GM23338 (cell line): Measurements from ENCODE around the gene EML3. TPM values are rescaled to one million over a fixed set of nuclear protein-coding genes. Genes with fewer than 3 reads are reported as not detected.
A peak's percentile ranks its signal among the peaks of the same experiment; 100 is the strongest.

Experiments
- ATAC-seq: fragments of 200-7000 bp; cut with Tn5 transposase; 3 replicates; pipeline ENCODE4 v1.9.1; 2020
- DNase-seq: peaks from one replicate; pipeline ENCODE4 v3.0.0-alpha.2; 2015; ENCODE audit warnings: low spot score
- H2AFZ ChIP-seq: fragments of 200-600 bp; sonication (generic); 2 replicates; pipeline ENCODE4 v1.8.0; 2016; ENCODE audit warnings: antibody characterized with exemption, mild to moderate bottlenecking, moderate library complexity
- H3F3A ChIP-seq: fragments of 200-600 bp; sonication (generic); replicated peaks from 2 replicates; pipeline ENCODE4 v1.8.0; 2017; ENCODE audit warnings: antibody characterized with exemption, mixed run types, low read depth
- H3K27ac ChIP-seq: fragments of 200-600 bp; sonication (generic); 2 replicates; pipeline ENCODE4 v1.6.1; 2016; ENCODE audit warnings: low read depth
- H3K27me3 ChIP-seq: fragments of 200-600 bp; sonication (generic); 2 replicates; pipeline ENCODE4 v1.8.0; 2016; ENCODE audit warnings: mild to moderate bottlenecking, mixed run types, moderate library complexity; ENCODE audit not compliant: insufficient read depth
- H3K36me3 ChIP-seq: fragments of 200-600 bp; sonication (generic); 2 replicates; pipeline ENCODE4 v1.8.0; 2016; ENCODE audit warnings: mild to moderate bottlenecking; ENCODE audit not compliant: insufficient read depth
- H3K4me1 ChIP-seq: fragments of 200-600 bp; sonication (generic); 2 replicates; pipeline ENCODE4 v1.8.0; 2016; ENCODE audit warnings: mild to moderate bottlenecking, moderate library complexity; ENCODE audit not compliant: insufficient read depth
- H3K4me2 ChIP-seq: fragments of 200-600 bp; sonication (generic); 2 replicates; pipeline ENCODE4 v1.7.1; 2017; ENCODE audit warnings: mixed run types
- H3K4me3 ChIP-seq: fragments of 200-600 bp; sonication (generic); 2 replicates; pipeline ENCODE4 v1.6.1; 2016; ENCODE audit warnings: mixed run types
- H3K79me2 ChIP-seq: fragments of 200-600 bp; sonication (generic); replicated peaks from 2 replicates; pipeline ENCODE4 v1.8.0; 2017; ENCODE audit warnings: mild to moderate bottlenecking; ENCODE audit not compliant: insufficient read depth
- H3K9me2 ChIP-seq: fragments of 200-600 bp; sonication (generic); 2 replicates; pipeline ENCODE4 v1.8.0; 2017; ENCODE audit not compliant: insufficient read depth
- H4K20me1 ChIP-seq: fragments of 200-600 bp; sonication (generic); replicated peaks from 2 replicates; pipeline ENCODE4 v1.8.0; 2017; ENCODE audit warnings: mild to moderate bottlenecking; ENCODE audit not compliant: insufficient read depth
- H3K27ac Mint-ChIP-seq: 2 replicates; pipeline ENCODE4 v1.8.0; 2020; ENCODE audit warnings: inconsistent platforms, mild to moderate bottlenecking, moderate library complexity, mixed read lengths
- H3K27me3 Mint-ChIP-seq: 3 replicates; pipeline ENCODE4 v1.8.0; 2022; ENCODE audit warnings: low read depth, mild to moderate bottlenecking, moderate library complexity, mixed read lengths, inconsistent platforms; ENCODE audit not compliant: insufficient read depth, poor library complexity
- H3K36me3 Mint-ChIP-seq: 3 replicates; pipeline ENCODE4 v1.8.0; 2021; ENCODE audit warnings: low read depth, mild to moderate bottlenecking, inconsistent platforms, moderate library complexity, mixed read lengths
- H3K4me1 Mint-ChIP-seq: 3 replicates; pipeline ENCODE4 v1.8.0; 2020; ENCODE audit warnings: mild to moderate bottlenecking, inconsistent platforms, mixed read lengths
- H3K4me3 Mint-ChIP-seq: 3 replicates; pipeline ENCODE4 v1.8.0; 2021; ENCODE audit warnings: moderate library complexity, mild to moderate bottlenecking, inconsistent platforms, mixed read lengths
- H3K9me3 Mint-ChIP-seq: 3 replicates; pipeline ENCODE4 v1.8.0; 2020; ENCODE audit warnings: moderate library complexity, mild to moderate bottlenecking, inconsistent platforms, mixed read lengths
- CREB1 ChIP-seq: fragments of 250-450 bp; sonication (Bioruptor Pico); IDR thresholded peaks from 2 replicates; pipeline ENCODE4 v1.5.0; 2020; ENCODE audit warnings: low read depth, mild to moderate bottlenecking, moderate library complexity
- EZH2 ChIP-seq: fragments of 200-600 bp; sonication (generic); IDR thresholded peaks from one replicate; pipeline ENCODE4 v1.8.0; 2017; ENCODE audit warnings: antibody characterized with exemption, mild to moderate bottlenecking, low read depth; ENCODE audit not compliant: unreplicated experiment
- EZH2phosphoT487 ChIP-seq: fragments of 200-600 bp; sonication (generic); IDR thresholded peaks from one replicate; pipeline ENCODE4 v1.8.1; 2018; ENCODE audit warnings: antibody characterized with exemption; ENCODE audit not compliant: unreplicated experiment
- JUNB ChIP-seq: IDR thresholded peaks from one replicate; pipeline ENCODE4 v1.6.1; 2016; ENCODE audit warnings: antibody characterized with exemption; ENCODE audit not compliant: unreplicated experiment
- NANOG ChIP-seq: IDR thresholded peaks from 2 replicates; pipeline ENCODE4 v1.6.1; 2016; ENCODE audit warnings: antibody characterized with exemption, borderline replicate concordance
- POLR2AphosphoS5 ChIP-seq: IDR thresholded peaks from 2 replicates; pipeline ENCODE4 v1.6.1; 2016; ENCODE audit warnings: antibody characterized with exemption, low read depth
- STAT1 ChIP-seq: IDR thresholded peaks from one replicate; pipeline ENCODE4 v1.6.1; 2016; ENCODE audit warnings: antibody characterized with exemption; ENCODE audit not compliant: unreplicated experiment
- ZNF114 ChIP-seq: fragments of 250-450 bp; sonication (Bioruptor Pico); IDR thresholded peaks from 2 replicates; pipeline ENCODE4 v1.5.0; 2020; ENCODE audit warnings: mild to moderate bottlenecking, moderate library complexity
- ZNF331 ChIP-seq: fragments of 250-450 bp; sonication (Bioruptor Pico); IDR thresholded peaks from 2 replicates; pipeline ENCODE4 v1.5.0; 2020; ENCODE audit warnings: low read depth, mild to moderate bottlenecking, moderate library complexity
- polyA plus RNA-seq: library from polyadenylated mRNA; unstranded; fragments of >200 nt; fragmentation: Nextera tagmentation; extraction: Ambion mirVana; gene quantifications from 2 replicates; pipeline ENCODE4 v1.2.1, GENCODE V29; 2016
- total RNA-seq: library from RNA; depleted of rRNA; stranded (reverse); fragments of >200 nt; shearing (Covaris generic); gene quantifications from 2 replicates; pipeline ENCODE4 v1.2.3, GENCODE V29; 2014
- TF ChIP-seq, protein P1 (sequence below): fragments of 250-450 bp; sonication (Bioruptor Pico); IDR thresholded peaks from 2 replicates; pipeline ENCODE4 v1.5.0; 2020; ENCODE audit warnings: mild to moderate bottlenecking, moderate library complexity
- TF ChIP-seq, protein P2 (sequence below): IDR thresholded peaks from one replicate; pipeline ENCODE4 v1.6.1; 2018; ENCODE audit warnings: antibody characterized with exemption; ENCODE audit not compliant: unreplicated experiment
- TF ChIP-seq, protein P3 (sequence below): IDR thresholded peaks from 2 replicates; pipeline ENCODE4 v1.6.1; 2016; ENCODE audit warnings: antibody characterized with exemption
- TF ChIP-seq, protein P4 (sequence below), 2 experiments: fragments of 200-600 bp in 1 of 2; sonication (generic) in 1 of 2; conservative IDR thresholded peaks; 2 replicates each; pipeline versions ENCODE4 v1.5.1 to v1.6.1; 2016 to 2017; ENCODE audit warnings: antibody characterized with exemption in 2 of 2, low read depth in 2 of 2, mild to moderate bottlenecking in 2 of 2, moderate library complexity in 1 of 2

Gene EML3
- total and polyA plus RNA-seq, 2 experiments from 2014 or later: 15.4 to 17.1 TPM

DNA sequence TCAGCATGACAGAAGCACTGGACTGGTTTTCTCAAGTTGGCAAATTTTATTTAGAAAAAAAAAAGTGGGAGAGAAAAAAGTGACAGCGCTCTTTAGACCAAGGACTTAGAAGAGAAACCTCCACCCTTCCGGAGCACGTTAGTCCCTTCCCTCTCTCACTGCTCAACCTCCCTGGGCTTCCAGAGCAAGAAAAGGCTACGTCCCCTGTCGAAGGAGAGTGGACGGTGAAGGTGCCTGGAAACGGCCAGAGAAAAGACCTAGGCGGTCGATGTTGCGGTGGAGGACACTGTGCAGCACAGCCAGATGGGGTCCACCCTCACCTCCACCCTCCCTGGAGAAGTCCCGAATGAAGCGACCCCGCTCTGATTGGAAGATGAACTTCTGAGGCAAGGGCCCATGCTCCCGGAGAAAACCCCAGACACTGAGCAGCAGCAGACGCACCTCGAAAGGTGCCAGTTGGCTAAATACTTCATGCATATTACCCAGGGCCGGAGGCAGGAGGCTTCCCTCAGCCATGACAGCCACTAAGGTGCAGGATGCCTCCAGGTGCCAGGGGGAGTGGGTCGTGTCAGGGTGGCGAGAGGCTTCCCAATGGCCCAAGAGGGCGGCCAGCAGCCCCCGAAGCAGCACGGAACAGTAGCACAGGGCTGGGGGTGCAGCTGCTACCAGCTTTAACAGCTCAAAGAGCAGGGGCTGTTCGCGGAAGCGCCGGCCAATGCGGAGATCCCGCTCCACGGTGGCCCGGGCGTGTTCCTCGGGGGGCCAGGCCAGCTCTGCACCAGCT lies 34.4 kb upstream of the EML3 start:
- peaks cover 51% of the 10 kb centered on the region for H3K79me2 ChIP-seq
- peaks cover 39% of the 10 kb centered on the region for H3K36me3 Mint-ChIP-seq
- peaks cover 10% of the 10 kb centered on the region; the same call in 1 of the 2 replicates for H3K36me3 ChIP-seq
- peak overlapping the region; percentile 100; the same call in 1 of the 2 replicates for H3K4me3 ChIP-seq
- ATAC-seq (peak; percentile 9), DNase-seq (no peak)
- H3F3A ChIP-seq: 0 out of 2 replicates have a peak, but pooled peaks cover 16% of the 10 kb centered on the region
- H3K27ac Mint-ChIP-seq: no peak overlapping the region; the same call in 1 of the 2 replicates
- H3K4me3 Mint-ChIP-seq: peak overlapping the region; percentile 99
- peak overlapping the region; percentile 39 for H3K4me2 ChIP-seq
- peaks cover 1% of the 10 kb centered on the region; the same call in 1 of the 2 replicates for H3K4me1 ChIP-seq
- H3K9me3 Mint-ChIP-seq: peaks cover 2% of the 10 kb centered on the region; the same call in 1 of the 3 replicates
- TF ChIP-seq, protein P1, sequence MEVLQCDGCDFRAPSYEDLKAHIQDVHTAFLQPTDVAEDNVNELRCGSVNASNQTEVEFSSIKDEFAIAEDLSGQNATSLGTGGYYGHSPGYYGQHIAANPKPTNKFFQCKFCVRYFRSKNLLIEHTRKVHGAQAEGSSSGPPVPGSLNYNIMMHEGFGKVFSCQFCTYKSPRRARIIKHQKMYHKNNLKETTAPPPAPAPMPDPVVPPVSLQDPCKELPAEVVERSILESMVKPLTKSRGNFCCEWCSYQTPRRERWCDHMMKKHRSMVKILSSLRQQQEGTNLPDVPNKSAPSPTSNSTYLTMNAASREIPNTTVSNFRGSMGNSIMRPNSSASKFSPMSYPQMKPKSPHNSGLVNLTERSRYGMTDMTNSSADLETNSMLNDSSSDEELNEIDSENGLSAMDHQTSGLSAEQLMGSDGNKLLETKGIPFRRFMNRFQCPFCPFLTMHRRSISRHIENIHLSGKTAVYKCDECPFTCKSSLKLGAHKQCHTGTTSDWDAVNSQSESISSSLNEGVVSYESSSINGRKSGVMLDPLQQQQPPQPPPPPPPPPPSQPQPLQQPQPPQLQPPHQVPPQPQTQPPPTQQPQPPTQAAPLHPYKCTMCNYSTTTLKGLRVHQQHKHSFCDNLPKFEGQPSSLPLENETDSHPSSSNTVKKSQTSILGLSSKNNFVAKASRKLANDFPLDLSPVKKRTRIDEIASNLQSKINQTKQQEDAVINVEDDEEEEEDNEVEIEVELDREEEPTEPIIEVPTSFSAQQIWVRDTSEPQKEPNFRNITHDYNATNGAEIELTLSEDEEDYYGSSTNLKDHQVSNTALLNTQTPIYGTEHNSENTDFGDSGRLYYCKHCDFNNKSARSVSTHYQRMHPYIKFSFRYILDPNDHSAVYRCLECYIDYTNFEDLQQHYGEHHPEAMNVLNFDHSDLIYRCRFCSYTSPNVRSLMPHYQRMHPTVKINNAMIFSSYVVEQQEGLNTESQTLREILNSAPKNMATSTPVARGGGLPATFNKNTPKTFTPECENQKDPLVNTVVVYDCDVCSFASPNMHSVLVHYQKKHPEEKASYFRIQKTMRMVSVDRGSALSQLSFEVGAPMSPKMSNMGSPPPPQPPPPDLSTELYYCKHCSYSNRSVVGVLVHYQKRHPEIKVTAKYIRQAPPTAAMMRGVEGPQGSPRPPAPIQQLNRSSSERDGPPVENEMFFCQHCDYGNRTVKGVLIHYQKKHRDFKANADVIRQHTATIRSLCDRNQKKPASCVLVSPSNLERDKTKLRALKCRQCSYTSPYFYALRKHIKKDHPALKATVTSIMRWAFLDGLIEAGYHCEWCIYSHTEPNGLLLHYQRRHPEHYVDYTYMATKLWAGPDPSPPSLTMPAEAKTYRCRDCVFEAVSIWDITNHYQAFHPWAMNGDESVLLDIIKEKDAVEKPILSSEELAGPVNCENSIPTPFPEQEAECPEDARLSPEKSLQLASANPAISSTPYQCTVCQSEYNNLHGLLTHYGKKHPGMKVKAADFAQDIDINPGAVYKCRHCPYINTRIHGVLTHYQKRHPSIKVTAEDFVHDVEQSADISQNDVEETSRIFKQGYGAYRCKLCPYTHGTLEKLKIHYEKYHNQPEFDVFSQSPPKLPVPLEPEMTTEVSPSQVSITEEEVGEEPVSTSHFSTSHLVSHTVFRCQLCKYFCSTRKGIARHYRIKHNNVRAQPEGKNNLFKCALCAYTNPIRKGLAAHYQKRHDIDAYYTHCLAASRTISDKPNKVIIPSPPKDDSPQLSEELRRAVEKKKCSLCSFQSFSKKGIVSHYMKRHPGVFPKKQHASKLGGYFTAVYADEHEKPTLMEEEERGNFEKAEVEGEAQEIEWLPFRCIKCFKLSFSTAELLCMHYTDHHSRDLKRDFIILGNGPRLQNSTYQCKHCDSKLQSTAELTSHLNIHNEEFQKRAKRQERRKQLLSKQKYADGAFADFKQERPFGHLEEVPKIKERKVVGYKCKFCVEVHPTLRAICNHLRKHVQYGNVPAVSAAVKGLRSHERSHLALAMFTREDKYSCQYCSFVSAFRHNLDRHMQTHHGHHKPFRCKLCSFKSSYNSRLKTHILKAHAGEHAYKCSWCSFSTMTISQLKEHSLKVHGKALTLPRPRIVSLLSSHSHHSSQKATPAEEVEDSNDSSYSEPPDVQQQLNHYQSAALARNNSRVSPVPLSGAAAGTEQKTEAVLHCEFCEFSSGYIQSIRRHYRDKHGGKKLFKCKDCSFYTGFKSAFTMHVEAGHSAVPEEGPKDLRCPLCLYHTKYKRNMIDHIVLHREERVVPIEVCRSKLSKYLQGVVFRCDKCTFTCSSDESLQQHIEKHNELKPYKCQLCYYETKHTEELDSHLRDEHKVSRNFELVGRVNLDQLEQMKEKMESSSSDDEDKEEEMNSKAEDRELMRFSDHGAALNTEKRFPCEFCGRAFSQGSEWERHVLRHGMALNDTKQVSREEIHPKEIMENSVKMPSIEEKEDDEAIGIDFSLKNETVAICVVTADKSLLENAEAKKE: no peak
- TF ChIP-seq ZNF331 (CRISPR knock-in tag) (no peak), POLR2AphosphoS5 (no peak), ZNF114 (CRISPR knock-in tag) (no peak), EZH2 (no peak), CREB1 (CRISPR knock-in tag) (no peak), NANOG (no peak), STAT1 (no peak), EZH2phosphoT487 (no peak), JUNB (no peak)
- TF ChIP-seq, protein P2, sequence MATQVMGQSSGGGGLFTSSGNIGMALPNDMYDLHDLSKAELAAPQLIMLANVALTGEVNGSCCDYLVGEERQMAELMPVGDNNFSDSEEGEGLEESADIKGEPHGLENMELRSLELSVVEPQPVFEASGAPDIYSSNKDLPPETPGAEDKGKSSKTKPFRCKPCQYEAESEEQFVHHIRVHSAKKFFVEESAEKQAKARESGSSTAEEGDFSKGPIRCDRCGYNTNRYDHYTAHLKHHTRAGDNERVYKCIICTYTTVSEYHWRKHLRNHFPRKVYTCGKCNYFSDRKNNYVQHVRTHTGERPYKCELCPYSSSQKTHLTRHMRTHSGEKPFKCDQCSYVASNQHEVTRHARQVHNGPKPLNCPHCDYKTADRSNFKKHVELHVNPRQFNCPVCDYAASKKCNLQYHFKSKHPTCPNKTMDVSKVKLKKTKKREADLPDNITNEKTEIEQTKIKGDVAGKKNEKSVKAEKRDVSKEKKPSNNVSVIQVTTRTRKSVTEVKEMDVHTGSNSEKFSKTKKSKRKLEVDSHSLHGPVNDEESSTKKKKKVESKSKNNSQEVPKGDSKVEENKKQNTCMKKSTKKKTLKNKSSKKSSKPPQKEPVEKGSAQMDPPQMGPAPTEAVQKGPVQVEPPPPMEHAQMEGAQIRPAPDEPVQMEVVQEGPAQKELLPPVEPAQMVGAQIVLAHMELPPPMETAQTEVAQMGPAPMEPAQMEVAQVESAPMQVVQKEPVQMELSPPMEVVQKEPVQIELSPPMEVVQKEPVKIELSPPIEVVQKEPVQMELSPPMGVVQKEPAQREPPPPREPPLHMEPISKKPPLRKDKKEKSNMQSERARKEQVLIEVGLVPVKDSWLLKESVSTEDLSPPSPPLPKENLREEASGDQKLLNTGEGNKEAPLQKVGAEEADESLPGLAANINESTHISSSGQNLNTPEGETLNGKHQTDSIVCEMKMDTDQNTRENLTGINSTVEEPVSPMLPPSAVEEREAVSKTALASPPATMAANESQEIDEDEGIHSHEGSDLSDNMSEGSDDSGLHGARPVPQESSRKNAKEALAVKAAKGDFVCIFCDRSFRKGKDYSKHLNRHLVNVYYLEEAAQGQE: no peak
- TF ChIP-seq, protein P3, sequence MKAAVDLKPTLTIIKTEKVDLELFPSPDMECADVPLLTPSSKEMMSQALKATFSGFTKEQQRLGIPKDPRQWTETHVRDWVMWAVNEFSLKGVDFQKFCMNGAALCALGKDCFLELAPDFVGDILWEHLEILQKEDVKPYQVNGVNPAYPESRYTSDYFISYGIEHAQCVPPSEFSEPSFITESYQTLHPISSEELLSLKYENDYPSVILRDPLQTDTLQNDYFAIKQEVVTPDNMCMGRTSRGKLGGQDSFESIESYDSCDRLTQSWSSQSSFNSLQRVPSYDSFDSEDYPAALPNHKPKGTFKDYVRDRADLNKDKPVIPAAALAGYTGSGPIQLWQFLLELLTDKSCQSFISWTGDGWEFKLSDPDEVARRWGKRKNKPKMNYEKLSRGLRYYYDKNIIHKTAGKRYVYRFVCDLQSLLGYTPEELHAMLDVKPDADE: no peak
- TF ChIP-seq, protein P4, sequence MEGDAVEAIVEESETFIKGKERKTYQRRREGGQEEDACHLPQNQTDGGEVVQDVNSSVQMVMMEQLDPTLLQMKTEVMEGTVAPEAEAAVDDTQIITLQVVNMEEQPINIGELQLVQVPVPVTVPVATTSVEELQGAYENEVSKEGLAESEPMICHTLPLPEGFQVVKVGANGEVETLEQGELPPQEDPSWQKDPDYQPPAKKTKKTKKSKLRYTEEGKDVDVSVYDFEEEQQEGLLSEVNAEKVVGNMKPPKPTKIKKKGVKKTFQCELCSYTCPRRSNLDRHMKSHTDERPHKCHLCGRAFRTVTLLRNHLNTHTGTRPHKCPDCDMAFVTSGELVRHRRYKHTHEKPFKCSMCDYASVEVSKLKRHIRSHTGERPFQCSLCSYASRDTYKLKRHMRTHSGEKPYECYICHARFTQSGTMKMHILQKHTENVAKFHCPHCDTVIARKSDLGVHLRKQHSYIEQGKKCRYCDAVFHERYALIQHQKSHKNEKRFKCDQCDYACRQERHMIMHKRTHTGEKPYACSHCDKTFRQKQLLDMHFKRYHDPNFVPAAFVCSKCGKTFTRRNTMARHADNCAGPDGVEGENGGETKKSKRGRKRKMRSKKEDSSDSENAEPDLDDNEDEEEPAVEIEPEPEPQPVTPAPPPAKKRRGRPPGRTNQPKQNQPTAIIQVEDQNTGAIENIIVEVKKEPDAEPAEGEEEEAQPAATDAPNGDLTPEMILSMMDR (conservative IDR thresholded peaks at IDR 0.05; ENCODE audit: low read depth in 2 of 2): no peak
- peaks cover 10% of the 10 kb centered on the region for H3K27me3 Mint-ChIP-seq
- peaks cover 19% of the 10 kb centered on the region for H4K20me1 ChIP-seq
- no peak overlapping the region for H3K27ac ChIP-seq
- peaks cover 12% of the 10 kb centered on the region for H3K4me1 Mint-ChIP-seq
- H2AFZ ChIP-seq: no peak overlapping the region
- H3K9me2 ChIP-seq: no peaks in the 10 kb centered on the region
- no peaks in the 10 kb centered on the region for H3K27me3 ChIP-seq
